Common myeloid progenitor, CD34-positive (primary cell): ENCODE data around the gene TMEM82.

ENCODE experiments used
- CTCF ChIA-PET: fragments of 350-600 bp; sonication (Branson Sonifier 250); formaldehyde crosslinking; loops from one replicate; lab custom pipeline; 2021; ENCODE audit warnings: antibody characterized with exemption; lab: Charles Lee
- POLR2A ChIA-PET: fragments of 350-600 bp; sonication (Branson Sonifier 250); formaldehyde crosslinking; loops from one replicate; lab custom pipeline; 2021; ENCODE audit warnings: antibody characterized with exemption; lab: Charles Lee
- DNase-seq, 3 donors: peaks; one replicate each; pipeline versions ENCODE4 v3.0.0 to v3.0.0-alpha.2; 2013
- H3K27ac ChIP-seq, 2 experiments: 1 replicate in 1 of 2; 2 replicates in 1 of 2; pipeline ENCODE4 v1.7.0; 2013; ENCODE audit warnings: inconsistent platforms in 2 of 2, low read length in 2 of 2, mild to moderate bottlenecking in 2 of 2, low read depth in 1 of 2, moderate library complexity in 1 of 2; ENCODE audit not compliant: severe bottlenecking in 2 of 2, insufficient read depth in 1 of 2, poor library complexity in 1 of 2
- H3K27me3 ChIP-seq, 5 experiments: replicated peaks in 2 of 5; 1 replicate in 3 of 5; 2 replicates in 2 of 5; pipeline versions ENCODE4 v1.6.1 to v1.7.0; 2013; ENCODE audit warnings: low read length in 4 of 5, mild to moderate bottlenecking in 2 of 5, moderate library complexity in 2 of 5, inconsistent platforms in 1 of 5; ENCODE audit not compliant: insufficient read depth in 5 of 5, control insufficient read depth in 4 of 5
- H3K36me3 ChIP-seq, 4 experiments: 1 replicate in 2 of 4; 2 replicates in 2 of 4; pipeline versions ENCODE4 v1.6.1 to v1.7.0; 2013; ENCODE audit warnings: low read length in 3 of 4, control low read depth in 1 of 4, mild to moderate bottlenecking in 1 of 4; ENCODE audit not compliant: control insufficient read depth in 4 of 4, insufficient read depth in 4 of 4
- H3K4me1 ChIP-seq, 4 experiments: 1 replicate in 3 of 4; 2 replicates in 1 of 4; pipeline versions ENCODE4 v1.6.1 to v1.7.1; 2013; ENCODE audit warnings: low read length in 3 of 4, mild to moderate bottlenecking in 3 of 4, control low read depth in 1 of 4, inconsistent platforms in 1 of 4, moderate library complexity in 1 of 4; ENCODE audit not compliant: control insufficient read depth in 4 of 4, insufficient read depth in 4 of 4; ENCODE audit errors: control extremely low read depth in 1 of 4
- H3K4me3 ChIP-seq, 7 experiments: 1 replicate in 4 of 7; 2 replicates in 3 of 7; pipeline versions ENCODE4 v1.5.1 to v1.7.0; 2013; ENCODE audit warnings: mild to moderate bottlenecking in 7 of 7, low read length in 6 of 7, moderate library complexity in 6 of 7, inconsistent platforms in 2 of 7, low read depth in 2 of 7, control low read depth in 1 of 7; ENCODE audit not compliant: insufficient read depth in 4 of 7, control insufficient read depth in 1 of 7; ENCODE audit errors: extremely low read depth in 1 of 7
- H3K9me3 ChIP-seq, 5 experiments: 1 replicate in 4 of 5; 2 replicates in 1 of 5; pipeline versions ENCODE4 v1.6.1 to v1.7.1; 2013; ENCODE audit warnings: low read length in 4 of 5, mild to moderate bottlenecking in 2 of 5, inconsistent platforms in 1 of 5, low read depth in 1 of 5, moderate library complexity in 1 of 5; ENCODE audit not compliant: control insufficient read depth in 4 of 5, insufficient read depth in 2 of 5; ENCODE audit errors: control extremely low read depth in 1 of 5
- WGBS: methylation state at CpG from one replicate; pipeline ENCODE4 v1.1.5; 2013; ENCODE audit not compliant: insufficient coverage; 5-methylcytosine and 5-hydroxymethylcytosine counted together

TMEM82 gene

DNA sequence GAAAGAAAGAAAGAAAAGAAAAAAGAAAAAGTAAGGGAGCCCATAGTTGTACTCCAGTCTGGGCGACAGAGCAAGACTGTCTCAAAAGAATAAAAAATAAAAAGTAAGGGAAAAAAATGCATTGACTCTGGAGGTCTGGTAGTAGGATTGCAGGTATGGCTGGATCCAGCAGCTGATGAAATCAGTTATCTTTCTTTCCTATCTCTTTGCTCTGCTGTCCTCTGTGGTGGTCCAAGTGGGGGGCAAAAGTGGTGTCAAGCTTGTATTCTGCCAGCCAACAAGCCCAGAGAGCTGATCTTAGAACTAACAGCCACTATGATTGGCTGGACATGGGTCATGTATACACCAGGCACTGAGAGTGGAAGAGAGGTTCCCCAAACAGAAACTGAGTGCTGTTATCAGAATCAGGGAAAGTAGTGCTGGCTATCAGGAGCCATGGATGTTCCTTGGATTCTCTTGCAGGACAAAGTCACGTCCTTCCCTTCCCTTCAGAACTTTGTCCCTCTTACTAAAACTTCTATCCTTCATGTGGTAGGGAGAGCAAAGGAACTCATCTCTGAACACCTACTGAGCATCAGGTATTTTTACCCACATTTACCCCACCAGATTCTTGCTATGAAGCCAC is 12.8 kb downstream of the TMEM82 start:
- CTCF ChIA-PET, result interaction anchor here (1.1 kb wide), 1 partner anchor 14 kb away, joined by 4 read pairs; no protein-coding TSS in a partner anchor
- H3K9me3 ChIP-seq, result no peaks in the 10 kb centered on the region
- WGBS, result 100% methylated on average over 1 of the region's 2 CpGs

DNA sequence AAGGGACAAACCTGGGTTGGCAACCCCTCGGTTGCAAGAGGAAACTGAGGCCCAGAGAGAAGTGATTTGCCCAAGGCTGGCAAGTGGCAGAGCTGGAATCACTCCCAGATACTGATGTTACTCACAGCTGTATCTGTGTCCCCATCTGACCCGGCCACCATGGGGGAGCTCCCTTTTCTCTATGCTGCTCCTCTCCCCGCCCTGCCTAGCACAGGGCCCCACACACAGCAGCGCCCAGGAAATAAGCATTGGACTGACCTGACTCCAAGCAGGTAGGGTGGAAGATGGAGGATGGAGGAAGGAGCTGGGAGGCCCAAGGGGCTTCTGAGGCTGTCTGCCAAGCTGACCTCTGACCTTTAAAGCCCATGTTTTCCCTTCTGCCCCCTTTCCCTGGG is 13.3 kb downstream of the TMEM82 start:
- 92% methylated on average over 3 of the region's 4 CpGs for WGBS
- DNase-seq, result no peak
- Histone ChIP-seq H3K36me3 (no peaks in the 10 kb centered on the region), H3K4me1 (peaks cover 0 to 21% (median 12%) of the 10 kb centered on the region in 4 experiments), H3K9me3 (no peaks in the 10 kb centered on the region), H3K4me3 (no peak overlapping the region), H3K27ac (no peak overlapping the region), H3K27me3 (peaks cover 0 to 54% (median 33%) of the 10 kb centered on the region in 5 experiments)
- ChIA-PET POLR2A (interaction anchor here (0.6 kb wide), 1 partner anchor 552 kb away, joined by 4 read pairs; no protein-coding TSS in a partner anchor), CTCF (interaction anchor here (1.1 kb wide), 1 partner anchor 15 kb away, joined by 4 read pairs; no protein-coding TSS in a partner anchor)

More for the DNA sequence above, 12.8 kb downstream of the TMEM82 start:
- peaks cover 0 to 49% (median 31%) of the 10 kb centered on the region in 5 experiments for H3K27me3 ChIP-seq
- no peak overlapping the region for H3K4me3 ChIP-seq
- peaks cover 0 to 21% (median 12%) of the 10 kb centered on the region in 4 experiments for H3K4me1 ChIP-seq
- H3K36me3 ChIP-seq, result no peaks in the 10 kb centered on the region
- POLR2A ChIA-PET, result no interaction called here
- no peak for DNase-seq
- H3K27ac ChIP-seq, result no peak overlapping the region

DNA sequence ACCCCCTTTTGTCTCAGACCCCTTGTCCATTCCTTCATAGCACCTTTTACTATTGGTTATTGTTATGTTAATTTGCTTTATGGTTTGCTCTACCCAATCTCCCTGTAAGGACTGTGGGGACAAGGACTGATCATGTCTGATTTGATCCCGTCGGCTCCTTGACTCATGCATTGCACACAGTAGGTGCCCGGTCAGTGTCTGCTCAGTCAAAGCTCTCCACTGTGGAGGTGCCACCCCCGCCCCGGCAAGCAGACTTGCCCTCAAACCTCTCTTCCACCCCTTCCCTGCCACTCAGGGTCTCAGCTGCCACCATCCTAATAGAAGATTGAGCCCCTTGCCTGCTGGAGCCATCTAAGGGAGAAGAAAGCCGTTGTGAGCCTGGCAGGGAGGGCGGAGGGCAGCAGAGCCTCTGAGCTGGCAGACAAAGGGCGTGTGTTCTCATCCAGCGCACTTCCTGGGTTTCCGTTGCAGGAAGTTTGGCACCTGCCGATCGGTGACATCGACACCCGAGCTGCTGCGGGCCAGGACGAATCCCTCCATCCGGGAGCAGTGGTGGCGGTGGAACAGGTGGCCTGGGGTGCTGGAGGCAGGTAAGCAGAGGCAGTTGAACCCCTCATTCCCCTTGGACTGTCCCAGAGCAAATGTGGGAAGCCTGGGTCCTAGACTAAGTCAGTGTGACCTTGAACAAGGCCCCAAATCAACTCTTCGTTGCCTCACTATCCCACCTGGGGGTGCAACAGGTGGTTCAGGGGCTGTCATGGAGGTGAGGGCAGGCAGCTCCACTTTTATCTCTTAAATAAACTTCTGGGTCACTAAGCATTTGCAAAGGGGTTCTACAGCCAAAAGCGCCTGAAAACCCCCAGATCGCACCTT is 14.1 kb downstream of the TMEM82 start:
- 13% methylated on average over 19 of the region's 21 CpGs for WGBS
- H3K27me3 ChIP-seq, result peaks cover 0 to 62% (median 37%) of the 10 kb centered on the region in 5 experiments
- ChIA-PET CTCF (interaction anchor here (1.1 kb wide), 1 partner anchor 15 kb away, joined by 4 read pairs; no protein-coding TSS in a partner anchor), POLR2A (interaction anchor here (0.6 kb wide), 1 partner anchor 551 kb away, joined by 4 read pairs; no protein-coding TSS in a partner anchor)
- peak; percentile 28 to 63 (median 57) for DNase-seq
- H3K27ac ChIP-seq, result no peak overlapping the region
- no peaks in the 10 kb centered on the region for H3K9me3 ChIP-seq
- H3K4me3 ChIP-seq, result peak overlapping the region in 3 of 7 experiments; percentile 19 to 45 (median 36)
- no peaks in the 10 kb centered on the region for H3K36me3 ChIP-seq
- H3K4me1 ChIP-seq, result peaks cover 0 to 21% (median 12%) of the 10 kb centered on the region in 4 experiments

DNA sequence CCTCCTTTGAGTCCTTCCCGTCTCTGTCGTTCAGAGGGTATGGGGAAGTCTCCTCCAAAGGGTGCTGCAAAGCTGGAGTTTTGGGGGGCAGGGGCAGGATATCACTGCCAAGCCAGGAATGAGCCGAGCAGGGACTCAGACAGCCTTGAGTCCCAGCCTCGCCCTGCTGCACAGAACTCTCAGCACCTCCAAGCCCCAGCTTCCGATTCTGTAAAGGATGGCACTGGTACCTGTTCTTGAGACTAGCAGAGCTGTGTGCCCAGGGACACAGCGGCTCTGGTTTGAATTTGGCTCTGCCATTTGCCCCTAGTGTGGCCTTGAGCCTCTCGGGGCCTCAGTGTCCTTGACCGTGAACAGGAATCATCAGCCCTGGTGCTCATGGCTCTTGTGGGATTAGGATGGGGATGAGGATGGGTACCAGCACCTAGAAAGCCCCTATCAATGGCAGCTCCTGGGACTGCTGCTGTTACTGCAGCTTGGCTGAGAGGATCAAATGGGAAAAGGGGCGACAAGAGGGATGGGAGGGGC is 14.8 kb downstream of the TMEM82 start:
- no peak overlapping the region for H3K4me3 ChIP-seq
- no peaks in the 10 kb centered on the region for H3K9me3 ChIP-seq
- 54% methylated on average over 7 of the region's 9 CpGs for WGBS
- no peak overlapping the region for H3K27ac ChIP-seq
- peak in 1 of 3 donors; percentile 51 for DNase-seq
- POLR2A ChIA-PET, result no interaction called here
- H3K36me3 ChIP-seq, result no peaks in the 10 kb centered on the region
- CTCF ChIA-PET, result no interaction called here
- peaks cover 0 to 21% (median 12%) of the 10 kb centered on the region in 4 experiments for H3K4me1 ChIP-seq
- peaks cover 0 to 68% (median 37%) of the 10 kb centered on the region in 5 experiments for H3K27me3 ChIP-seq

DNA sequence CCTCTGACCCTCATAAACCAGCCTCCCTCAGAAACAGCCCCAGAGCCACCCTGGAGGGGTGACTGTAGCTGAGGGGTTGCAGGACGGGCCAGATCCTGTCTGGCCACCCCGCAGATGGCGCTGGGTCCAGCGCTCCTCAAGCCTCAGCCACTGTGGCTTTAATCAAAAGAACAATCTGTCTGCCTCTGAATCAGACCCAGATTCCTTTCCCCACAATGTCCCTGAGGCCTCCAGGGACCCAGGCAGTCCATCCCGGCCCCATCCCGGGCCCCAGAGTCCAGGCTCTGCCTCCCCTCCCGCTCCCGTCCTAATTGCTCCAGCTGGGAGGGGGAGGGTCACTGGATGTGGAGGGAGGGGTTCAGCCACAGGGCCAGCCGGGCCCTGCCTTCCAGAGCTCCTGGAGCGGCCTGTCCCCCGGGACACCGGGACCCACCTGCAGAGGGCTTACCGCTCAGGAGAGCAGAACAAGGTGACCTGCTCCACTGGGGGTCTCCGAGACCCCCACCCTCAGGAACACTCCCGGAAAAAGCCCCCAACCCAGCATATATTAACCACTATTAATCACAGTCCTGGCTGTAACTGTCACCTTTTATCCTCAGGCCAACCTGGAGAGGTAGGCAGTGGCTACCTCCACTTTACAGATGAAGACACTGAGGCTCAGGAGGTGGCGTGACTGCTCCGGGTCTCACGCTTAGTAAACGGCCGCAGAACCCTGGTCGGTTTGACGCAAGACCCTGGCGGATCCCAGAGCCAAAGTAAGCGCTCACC is 15.5 kb downstream of the TMEM82 start:
- H3K27me3 ChIP-seq, result peaks cover 0 to 74% (median 37%) of the 10 kb centered on the region in 5 experiments
- no peaks in the 10 kb centered on the region for H3K9me3 ChIP-seq
- no peak for DNase-seq
- no peak overlapping the region for H3K27ac ChIP-seq
- WGBS, result 10% methylated on average over 19 of the region's 24 CpGs
- peaks cover 0 to 21% (median 12%) of the 10 kb centered on the region in 4 experiments for H3K4me1 ChIP-seq
- H3K36me3 ChIP-seq, result no peaks in the 10 kb centered on the region
- ChIA-PET CTCF (no interaction called here), POLR2A (no interaction called here)
- no peak overlapping the region for H3K4me3 ChIP-seq

DNA sequence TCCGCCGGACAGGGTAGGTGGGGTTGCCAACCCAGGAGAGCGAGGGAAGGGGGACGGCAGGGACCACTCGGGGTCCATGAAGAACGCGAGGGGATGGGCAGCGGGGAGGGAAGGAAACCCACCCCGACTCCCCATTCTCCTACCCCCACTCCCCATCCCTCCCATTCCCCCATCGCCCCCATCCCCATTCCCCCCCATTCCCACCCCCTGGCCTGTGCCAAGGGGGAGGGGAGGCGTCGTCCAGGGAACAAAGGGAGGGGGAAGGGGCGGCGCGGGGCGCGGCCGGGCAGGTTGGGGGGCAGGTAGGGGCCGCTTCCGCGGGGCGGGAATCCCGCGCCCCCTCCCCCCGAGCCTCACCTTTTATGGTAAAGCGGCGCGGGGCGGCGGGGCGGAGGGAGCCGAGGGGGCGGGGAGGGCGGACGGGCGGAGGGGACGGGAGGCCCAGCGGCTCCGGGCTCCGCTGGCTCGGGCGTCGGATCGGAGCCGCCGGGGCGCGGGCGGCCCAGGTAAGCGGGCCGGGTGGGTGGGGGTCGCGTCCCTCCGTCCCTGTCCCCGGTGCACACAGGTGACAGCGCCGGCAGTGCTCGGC is 16.1 kb downstream of the TMEM82 start, which contains the start of gene FBLIM1:
Gene FBLIM1, plus strand, starts transcription at position 453 of the 589 bp plus-strand sequence. CDS start 6,189 bp downstream, outside the sequence.
- Histone ChIP-seq H3K27me3 (peaks cover 0 to 75% (median 37%) of the 10 kb centered on the region in 5 experiments), H3K4me1 (peaks cover 0 to 21% (median 12%) of the 10 kb centered on the region in 4 experiments), H3K4me3 (peak within 1 kb of the TSS in 6 of 7 experiments; percentile 15 to 59 (median 48)), H3K36me3 (no peaks in the 10 kb centered on the region), H3K9me3 (no peaks in the 10 kb centered on the region), H3K27ac (no peak within 1 kb of the TSS)
- DNase-seq, result no peak
- ChIA-PET POLR2A (no interaction called here), CTCF (no interaction called here)
- WGBS, result under 1% methylated on average over 26 of the region's 58 CpGs
